Loucy (cell line): ENCODE data around the gene ABHD13.

Experiments
- H2AFZ ChIP-seq: fragments of 200-600 bp; sonication (generic); 2 replicates; pipeline ENCODE4 v1.6.0; 2016; ENCODE audit warnings: antibody characterized with exemption, mild to moderate bottlenecking, low read length, moderate library complexity
- H3F3A ChIP-seq: fragments of 200-600 bp; 2 replicates; pipeline ENCODE4 v1.6.0; 2016; ENCODE audit warnings: antibody characterized with exemption, low read depth, mild to moderate bottlenecking
- H3K27me3 ChIP-seq: fragments of 200-600 bp; sonication (generic); 2 replicates; pipeline ENCODE4 v1.6.1; 2014; ENCODE audit warnings: low read length, mild to moderate bottlenecking; ENCODE audit not compliant: insufficient read depth, poor library complexity, severe bottlenecking
- H3K36me3 ChIP-seq: fragments of 200-600 bp; sonication (generic); 2 replicates; pipeline ENCODE4 v1.6.1; 2016; ENCODE audit warnings: low read length; ENCODE audit not compliant: insufficient read depth
- H3K4me1 ChIP-seq: fragments of 200-600 bp; sonication (generic); 2 replicates; pipeline ENCODE4 v1.5.1; 2014; ENCODE audit warnings: low read length, mild to moderate bottlenecking; ENCODE audit not compliant: insufficient read depth, poor library complexity, severe bottlenecking
- H3K4me2 ChIP-seq: fragments of 200-600 bp; sonication (generic); 2 replicates; pipeline ENCODE4 v1.6.0; 2014; ENCODE audit warnings: antibody characterized with exemption, low read length, low read depth, mild to moderate bottlenecking; ENCODE audit not compliant: poor library complexity, severe bottlenecking
- H3K4me3 ChIP-seq: fragments of 200-600 bp; sonication (generic); 2 replicates; pipeline ENCODE4 v1.5.1; 2014; ENCODE audit warnings: low read length, mild to moderate bottlenecking, mixed read lengths; ENCODE audit not compliant: poor library complexity, severe bottlenecking
- H3K79me2 ChIP-seq: fragments of 200-600 bp; sonication (generic); 2 replicates; pipeline ENCODE4 v1.6.1; 2014; ENCODE audit warnings: low read length; ENCODE audit not compliant: insufficient read depth
- H3K9ac ChIP-seq: fragments of 200-600 bp; sonication (generic); 2 replicates; pipeline ENCODE4 v1.6.0; 2014; ENCODE audit warnings: mild to moderate bottlenecking, low read depth, low read length, moderate library complexity; ENCODE audit not compliant: poor library complexity, severe bottlenecking
- H3K9me2 ChIP-seq: fragments of 200-600 bp; sonication (generic); replicated peaks from 2 replicates; pipeline ENCODE4 v1.6.1; 2016; ENCODE audit warnings: low read depth, low read length, mixed read lengths
- H3K9me3 ChIP-seq: fragments of 200-600 bp; sonication (generic); 2 replicates; pipeline ENCODE4 v1.6.1; 2014; ENCODE audit warnings: mild to moderate bottlenecking, antibody characterized with exemption, low read length, low read depth; ENCODE audit not compliant: insufficient read depth
- H4K20me1 ChIP-seq: fragments of 200-600 bp; sonication (generic); 2 replicates; pipeline ENCODE4 v1.6.0; 2014; ENCODE audit warnings: antibody characterized with exemption, low read length, mild to moderate bottlenecking; ENCODE audit not compliant: insufficient read depth, poor library complexity, severe bottlenecking
- CTCF ChIP-seq: fragments of 200-600 bp; sonication (generic); conservative IDR thresholded peaks from 2 replicates; pipeline ENCODE4 v1.5.1; 2014; ENCODE audit warnings: mild to moderate bottlenecking, antibody characterized with exemption, low read length
- EZH2phosphoT487 ChIP-seq: fragments of 200-600 bp; IDR thresholded peaks from 2 replicates; pipeline ENCODE4 v1.6.1; 2018; ENCODE audit warnings: antibody characterized with exemption, mild to moderate bottlenecking, moderate library complexity, borderline replicate concordance

Gene ABHD13

GRCh38 chr13:108283110-108283509, 64.9 kb downstream of the ABHD13 start:
- H2AFZ ChIP-seq, result no peak overlapping the region
- H3K4me2 ChIP-seq, result no peak overlapping the region

More at GRCh38 chr13:108283110-108283509, 64.9 kb downstream of the ABHD13 start:
- no peaks in the 10 kb centered on the region for H3F3A ChIP-seq
- no peak overlapping the region for H3K4me3 ChIP-seq
- H3K9ac ChIP-seq, result no peak overlapping the region
- H3K79me2 ChIP-seq, result no peaks in the 10 kb centered on the region
- no peaks in the 10 kb centered on the region for H3K4me1 ChIP-seq
- H3K27me3 ChIP-seq, result no peaks in the 10 kb centered on the region
- H3K36me3 ChIP-seq, result no peaks in the 10 kb centered on the region
- H3K9me3 ChIP-seq, result no peaks in the 10 kb centered on the region
- H3K9me2 ChIP-seq, result no peaks in the 10 kb centered on the region
- H4K20me1 ChIP-seq, result no peaks in the 10 kb centered on the region
- no peak for TF ChIP-seq CTCF
- TF ChIP-seq EZH2phosphoT487, result no peak
